GM12875 (cell line): ENCODE results near the gene NCS1.

Source experiments
- H3K4me3 ChIP-seq: one replicate; pipeline ENCODE4 v1.5.1; 2011; ENCODE audit warnings: low read depth, low read length, control low read depth
- CTCF ChIP-seq: IDR thresholded peaks from 2 replicates; pipeline ENCODE4 v1.5.1; 2011; ENCODE audit warnings: low read depth, mild to moderate bottlenecking, control low read depth, inconsistent platforms, low read length, moderate library complexity, borderline replicate concordance; ENCODE audit not compliant: insufficient read depth

NCS1 gene

GRCh38 chr9:130265431-130266235 lies 93.4 kb downstream of the NCS1 start, which contains the start of gene HMCN2:
TSS of gene HMCN2 (plus strand) at chr9:130265760. CDS start at chr9:130265879, 119 bp downstream.
- TF ChIP-seq CTCF = no peak
- H3K4me3 ChIP-seq = no peak within 1 kb of the TSS

GRCh38 chr9:130266236-130267098 lies 94.3 kb downstream of the NCS1 start:
- TF ChIP-seq CTCF = no peak
- H3K4me3 ChIP-seq = no peak overlapping the region

- TF ChIP-seq CTCF = no peak
- no peak overlapping the region for H3K4me3 ChIP-seq
Observed at GRCh38 chr9:130267930-130268329, 95.7 kb downstream of the NCS1 start.

- no peak overlapping the region for H3K4me3 ChIP-seq
- TF ChIP-seq CTCF = no peak
Observed at GRCh38 chr9:130268521-130269211, 96.5 kb downstream of the NCS1 start.

- TF ChIP-seq CTCF = no peak
- no peak overlapping the region for H3K4me3 ChIP-seq
Observed at GRCh38 chr9:130271473-130271872, 99.3 kb downstream of the NCS1 start.

- no peak for TF ChIP-seq CTCF
Observed at GRCh38 chr9:130275156-130275555, 103.0 kb downstream of the NCS1 start.

More at GRCh38 chr9:130275156-130275555, 103.0 kb downstream of the NCS1 start:
- H3K4me3 ChIP-seq = no peak overlapping the region
